ENCODE measurements around the gene DEFB108B. TPM values are rescaled to one million over a fixed set of nuclear protein-coding genes. Genes with fewer than 3 reads are reported as not detected.
"Not testable (repeated sequence)": the region's sequence is repeated elsewhere in the genome, so short reads cannot be mapped to it uniquely, and the experiment has no call there.

Gene DEFB108B
- total RNA-seq: not detected

GRCh38 chr11:71832811-71833210 lies at the start of gene DEFB108B:
Gene DEFB108B (plus strand): TSS chr11:71833200. CDS start chr11:71833200, 0 bp downstream.
- not testable (repeated sequence) for DNase-seq

- DNase-seq: not testable (repeated sequence)
Observed at GRCh38 chr11:71786114-71786847, 46.7 kb upstream of the DEFB108B start.

- peak; percentile 98 for DNase-seq
Observed at GRCh38 chr11:71786848-71787097, 46.2 kb upstream of the DEFB108B start.

- peak; percentile 93 for DNase-seq
Observed at GRCh38 chr11:71787098-71787823, 45.7 kb upstream of the DEFB108B start.

- DNase-seq: not testable (repeated sequence)
Observed at GRCh38 chr11:71787824-71788454, 45.1 kb upstream of the DEFB108B start.

- DNase-seq: not testable (repeated sequence)
Observed at GRCh38 chr11:71789444-71790196, 43.4 kb upstream of the DEFB108B start.

- not testable (repeated sequence) for DNase-seq
Observed at GRCh38 chr11:71791111-71791510, 41.9 kb upstream of the DEFB108B start.

GRCh38 chr11:71792621-71793235 lies 40.3 kb upstream of the DEFB108B start:
- DNase-seq: not testable (repeated sequence)

GRCh38 chr11:71794386-71795040 lies 38.5 kb upstream of the DEFB108B start:
- DNase-seq: not testable (repeated sequence)

GRCh38 chr11:71795236-71795635 lies 37.8 kb upstream of the DEFB108B start:
- DNase-seq: not testable (repeated sequence)

GRCh38 chr11:71796016-71796415 lies 37.0 kb upstream of the DEFB108B start:
- DNase-seq: not testable (repeated sequence)

GRCh38 chr11:71796781-71797180 lies 36.2 kb upstream of the DEFB108B start:
- DNase-seq: not testable (repeated sequence)

- DNase-seq: not testable (repeated sequence)
Observed at GRCh38 chr11:71799556-71800128, 33.4 kb upstream of the DEFB108B start.

GRCh38 chr11:71800335-71800953 lies 32.6 kb upstream of the DEFB108B start:
- peak; percentile 22 for DNase-seq

- DNase-seq: not testable (repeated sequence)
Observed at GRCh38 chr11:71801026-71801425, 32.0 kb upstream of the DEFB108B start.

- DNase-seq: not testable (repeated sequence)
Observed at GRCh38 chr11:71802874-71803273, 30.1 kb upstream of the DEFB108B start.

- DNase-seq: not testable (repeated sequence)
Observed at GRCh38 chr11:71804158-71804947, 28.6 kb upstream of the DEFB108B start.

- not testable (repeated sequence) for DNase-seq
Observed at GRCh38 chr11:71812529-71812928, 20.5 kb upstream of the DEFB108B start.

GRCh38 chr11:71813481-71814355 lies 19.3 kb upstream of the DEFB108B start:
- DNase-seq: peak; percentile 80

Measured in occipital lobe (tissue), 2 donors.